RWPE1 (cell line): ENCODE measurements around the gene DEXI.
A peak's percentile ranks its signal among the peaks of the same experiment; 100 is the strongest.

Source experiments
- CTCF ChIA-PET: fragments of 350-600 bp; sonication (Branson Sonifier 250); formaldehyde crosslinking; extraction: SDS; loops from one replicate; lab custom pipeline; 2021; lab: Yijun Ruan, JAX
- POLR2A ChIA-PET: fragments of 400-600 bp; formaldehyde crosslinking; extraction: SDS; loops from one replicate; lab custom pipeline; 2020; ENCODE audit warnings: antibody characterized with exemption; ENCODE audit not compliant: low non-redundant PET; lab: Yijun Ruan, JAX
- DNase-seq: peaks from one replicate; pipeline ENCODE4 v3.0.0; 2012; ENCODE audit warnings: low spot score
- H3K27ac ChIP-seq: fragments of 450-650 bp; 2 replicates; pipeline ENCODE4 v1.5.1; 2017
- TF ChIP-seq, protein P1 (sequence below): fragments of 450-650 bp; conservative IDR thresholded peaks from 2 replicates; pipeline ENCODE4 v1.5.1; 2017; ENCODE audit warnings: low read depth, mild to moderate bottlenecking

Gene DEXI

GRCh38 chr16:10923146-10923649 lies 19.1 kb downstream of the DEXI start:
- CTCF ChIA-PET: interaction anchor here (0.6 kb wide), 1 partner anchor 44 kb away, joined by 3 read pairs; no protein-coding TSS in a partner anchor

GRCh38 chr16:10922328-10923145 lies 19.7 kb downstream of the DEXI start:
- no peak overlapping the region for H3K27ac ChIP-seq
- POLR2A ChIA-PET: interaction anchor here (0.6 kb wide), 1 partner anchor 45 kb away, joined by 4 read pairs; the partner anchor contains the start of gene CIITA
- DNase-seq: no peak
- CTCF ChIA-PET: interaction anchor here (0.5 to 0.6 kb wide), 2 partner anchors 8 to 82 kb away, joined by 3 to 5 read pairs; no protein-coding TSS in a partner anchor
- TF ChIP-seq, protein P1, sequence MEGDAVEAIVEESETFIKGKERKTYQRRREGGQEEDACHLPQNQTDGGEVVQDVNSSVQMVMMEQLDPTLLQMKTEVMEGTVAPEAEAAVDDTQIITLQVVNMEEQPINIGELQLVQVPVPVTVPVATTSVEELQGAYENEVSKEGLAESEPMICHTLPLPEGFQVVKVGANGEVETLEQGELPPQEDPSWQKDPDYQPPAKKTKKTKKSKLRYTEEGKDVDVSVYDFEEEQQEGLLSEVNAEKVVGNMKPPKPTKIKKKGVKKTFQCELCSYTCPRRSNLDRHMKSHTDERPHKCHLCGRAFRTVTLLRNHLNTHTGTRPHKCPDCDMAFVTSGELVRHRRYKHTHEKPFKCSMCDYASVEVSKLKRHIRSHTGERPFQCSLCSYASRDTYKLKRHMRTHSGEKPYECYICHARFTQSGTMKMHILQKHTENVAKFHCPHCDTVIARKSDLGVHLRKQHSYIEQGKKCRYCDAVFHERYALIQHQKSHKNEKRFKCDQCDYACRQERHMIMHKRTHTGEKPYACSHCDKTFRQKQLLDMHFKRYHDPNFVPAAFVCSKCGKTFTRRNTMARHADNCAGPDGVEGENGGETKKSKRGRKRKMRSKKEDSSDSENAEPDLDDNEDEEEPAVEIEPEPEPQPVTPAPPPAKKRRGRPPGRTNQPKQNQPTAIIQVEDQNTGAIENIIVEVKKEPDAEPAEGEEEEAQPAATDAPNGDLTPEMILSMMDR: no peak

More at GRCh38 chr16:10923146-10923649, 19.1 kb downstream of the DEXI start:
- no peak overlapping the region for H3K27ac ChIP-seq
- TF ChIP-seq, protein P1: no peak
- POLR2A ChIA-PET: interaction anchor here (0.6 kb wide), 1 partner anchor 46 kb away, joined by 4 read pairs; the partner anchor contains the start of gene CIITA
- DNase-seq: no peak

DNA sequence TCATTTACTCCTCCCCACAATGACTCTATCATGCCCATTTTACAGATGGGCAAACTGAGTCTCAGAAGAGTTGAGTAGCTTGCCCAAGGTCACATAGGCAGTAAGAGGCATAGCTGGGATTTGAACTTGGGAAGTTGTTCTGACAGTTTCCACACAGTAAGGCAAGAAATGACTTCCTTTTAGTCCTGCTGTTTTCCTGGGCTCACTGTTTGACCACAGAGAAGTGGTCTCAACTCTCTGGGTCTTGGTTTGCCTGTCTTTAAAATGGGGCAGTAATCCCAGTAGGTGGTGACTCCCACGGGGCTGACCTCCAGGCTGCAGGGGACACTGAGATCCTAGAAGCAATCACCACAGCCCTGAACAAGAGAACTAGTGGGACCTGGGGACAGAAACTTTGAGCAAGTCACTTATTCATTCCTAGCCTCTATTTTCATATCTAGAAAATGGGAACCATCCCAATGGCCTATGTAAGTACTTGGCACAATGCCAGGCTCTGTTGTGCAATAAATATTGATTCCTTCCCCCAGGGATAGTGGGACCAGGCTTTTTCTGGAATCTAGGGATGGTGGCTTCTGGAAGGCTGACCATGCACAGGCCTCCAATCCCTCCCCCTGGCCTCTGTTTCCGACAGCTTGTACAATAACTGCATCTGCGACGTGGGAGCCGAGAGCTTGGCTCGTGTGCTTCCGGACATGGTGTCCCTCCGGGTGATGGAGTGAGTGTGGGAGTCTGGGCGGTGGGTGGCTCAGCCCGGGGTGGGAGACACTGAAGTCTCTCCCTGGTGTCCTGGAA lies 20.5 kb downstream of the DEXI start:
- ChIA-PET CTCF (interaction anchor here (0.6 kb wide), 1 partner anchor 9 kb away, joined by 3 read pairs; no protein-coding TSS in a partner anchor), POLR2A (no interaction called here)
- no peak for DNase-seq
- H3K27ac ChIP-seq: no peak overlapping the region
- TF ChIP-seq, protein P1: no peak

DNA sequence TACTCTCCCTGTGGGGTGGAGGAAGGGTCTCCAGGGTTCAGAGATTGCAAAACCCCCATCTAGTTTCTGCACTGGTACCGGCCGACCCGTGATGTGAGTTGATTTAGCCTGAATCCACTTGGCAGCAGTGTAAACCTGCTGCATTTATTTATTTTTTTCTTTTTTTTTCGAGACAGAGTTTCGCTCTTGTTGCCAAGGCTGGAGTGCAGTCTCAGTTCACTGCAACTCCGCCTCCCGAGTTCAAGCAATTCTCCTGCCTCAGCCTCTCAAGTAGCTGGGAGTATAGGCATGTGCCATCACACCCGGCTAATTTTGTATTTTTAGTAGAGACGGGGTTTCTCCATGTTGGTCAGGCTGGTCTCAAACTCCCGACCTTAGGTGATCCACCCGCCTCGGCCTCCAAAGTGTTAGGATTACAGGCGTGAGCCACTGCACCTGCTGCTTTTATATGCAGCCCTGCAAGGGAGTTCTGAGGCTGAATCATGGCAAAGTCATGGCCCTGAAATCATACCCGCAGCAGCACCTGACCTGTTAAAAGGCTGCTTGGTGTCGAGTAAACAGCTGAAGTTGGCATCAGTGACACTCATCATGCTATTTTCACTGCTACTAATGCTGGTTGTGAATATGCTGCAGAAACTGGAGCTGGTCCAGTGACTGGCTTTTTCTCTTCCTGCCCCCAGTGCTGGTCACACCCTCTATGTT lies 21.4 kb downstream of the DEXI start:
- no peak overlapping the region for H3K27ac ChIP-seq
- CTCF ChIA-PET: no interaction called here
- TF ChIP-seq, protein P1: no peak
- DNase-seq: no peak
- POLR2A ChIA-PET: no interaction called here

DNA sequence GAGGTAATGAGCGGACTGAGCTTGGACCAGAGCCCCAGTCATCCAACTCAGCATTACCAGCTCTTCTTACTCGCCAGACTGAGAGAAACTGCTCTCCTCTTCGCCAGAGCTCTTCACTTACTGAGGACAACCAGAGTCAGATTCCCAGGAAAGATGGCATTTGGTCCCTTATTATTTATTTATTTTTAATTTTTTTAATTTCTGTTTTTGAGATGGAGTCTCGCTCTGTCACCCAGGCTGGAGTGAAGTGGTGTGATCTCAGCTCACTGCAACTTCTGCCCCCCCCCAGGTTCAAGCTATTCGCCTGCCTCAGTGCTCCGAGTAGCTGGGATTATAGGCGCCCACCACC lies 23.3 kb downstream of the DEXI start:
- no peak for DNase-seq
- TF ChIP-seq, protein P1: peak; percentile 72
- CTCF ChIA-PET: interaction anchor here (0.6 to 2.3 kb wide), 26 partner anchors 8 to 1350 kb away, joined by 3 to 17 read pairs (median 5); partner anchors contain the start of gene NUBP1
- H3K27ac ChIP-seq: no peak overlapping the region
- POLR2A ChIA-PET: no interaction called here
